H7 (cell line): ENCODE results near the gene TP53BP1. TPM values are rescaled to one million over a fixed set of nuclear protein-coding genes. Genes with fewer than 3 reads are reported as not detected.

Source experiments
- DNase-seq: peaks from one replicate; pipeline ENCODE4 v3.0.0; 2012
- H3K27me3 ChIP-seq: 2 replicates; pipeline ENCODE4 v1.6.0; 2011; ENCODE audit warnings: mild to moderate bottlenecking, low read length; ENCODE audit not compliant: control insufficient read depth, insufficient read depth
- H3K36me3 ChIP-seq: replicated peaks from 2 replicates; pipeline ENCODE4 v1.5.1; 2011; ENCODE audit warnings: low read length; ENCODE audit not compliant: control insufficient read depth, insufficient read depth
- H3K4me3 ChIP-seq: 2 replicates; pipeline ENCODE4 v1.5.1; 2011; ENCODE audit warnings: low read depth, mild to moderate bottlenecking, control low read depth, low read length, moderate library complexity; ENCODE audit not compliant: insufficient read depth
- total RNA-seq: library from RNA; depleted of rRNA; stranded (reverse); fragments of >200 nt; shearing (Covaris generic); gene quantifications from 2 replicates; pipeline ENCODE4 v1.2.3, GENCODE V29; 2014

The TP53BP1 gene
- total RNA-seq, 1 experiment from 2014 or later = 36.6 TPM

- Histone ChIP-seq H3K4me3 (no peak overlapping the region), H3K36me3 (no peaks in the 10 kb centered on the region), H3K27me3 (peaks cover 8% of the 10 kb centered on the region)
- no peak for DNase-seq
Measured at GRCh38 chr15:43524254-43524845, 31.4 kb upstream of the TP53BP1 start.

GRCh38 chr15:43523646-43524045 lies 30.7 kb upstream of the TP53BP1 start:
- Histone ChIP-seq H3K27me3 (peaks cover 15% of the 10 kb centered on the region), H3K4me3 (no peak overlapping the region), H3K36me3 (no peaks in the 10 kb centered on the region)
- DNase-seq = no peak

GRCh38 chr15:43522247-43522646 lies 29.3 kb upstream of the TP53BP1 start:
- no peak for DNase-seq

GRCh38 chr15:43521419-43521818 lies 28.5 kb upstream of the TP53BP1 start:
- H3K27me3 ChIP-seq = peaks cover 29% of the 10 kb centered on the region
- H3K36me3 ChIP-seq = no peaks in the 10 kb centered on the region
- no peak for DNase-seq
- H3K4me3 ChIP-seq = no peak overlapping the region

More at GRCh38 chr15:43522247-43522646, 29.3 kb upstream of the TP53BP1 start:
- Histone ChIP-seq H3K4me3 (no peak overlapping the region), H3K36me3 (no peaks in the 10 kb centered on the region), H3K27me3 (peaks cover 23% of the 10 kb centered on the region)

- DNase-seq = no peak
- peaks cover 29% of the 10 kb centered on the region for H3K27me3 ChIP-seq
- no peaks in the 10 kb centered on the region for H3K36me3 ChIP-seq
- H3K4me3 ChIP-seq = no peak overlapping the region
Measured at GRCh38 chr15:43520138-43520537, 27.2 kb upstream of the TP53BP1 start.

- Histone ChIP-seq H3K4me3 (no peak overlapping the region), H3K36me3 (no peaks in the 10 kb centered on the region), H3K27me3 (peaks cover 29% of the 10 kb centered on the region)
- DNase-seq = peak; percentile 10
Measured at GRCh38 chr15:43519196-43519595, 26.2 kb upstream of the TP53BP1 start.

GRCh38 chr15:43518197-43518761 lies 25.3 kb upstream of the TP53BP1 start:
- peaks cover 32% of the 10 kb centered on the region for H3K27me3 ChIP-seq
- DNase-seq = peak; percentile 90
- H3K36me3 ChIP-seq = no peaks in the 10 kb centered on the region
- H3K4me3 ChIP-seq = peak overlapping the region; percentile 51

- H3K4me3 ChIP-seq = peak within 1 kb of the TSS; percentile 51
- peaks cover 34% of the 10 kb centered on the region for H3K27me3 ChIP-seq
- peak; percentile 87 for DNase-seq
- no peaks in the 10 kb centered on the region for H3K36me3 ChIP-seq
Measured at GRCh38 chr15:43517354-43518196, 24.6 kb upstream of the TP53BP1 start, which contains the start of gene MAP1A. Gene MAP1A (plus strand): TSS chr15:43517608. CDS start chr15:43521474, 3,866 bp downstream.

GRCh38 chr15:43516801-43517353 lies 23.9 kb upstream of the TP53BP1 start:
- no peaks in the 10 kb centered on the region for H3K36me3 ChIP-seq
- peaks cover 41% of the 10 kb centered on the region for H3K27me3 ChIP-seq
- DNase-seq = peak; percentile 32
- peak overlapping the region; percentile 26; the same call in 1 of the 2 replicates for H3K4me3 ChIP-seq

GRCh38 chr15:43516185-43516584 lies 23.2 kb upstream of the TP53BP1 start:
- peaks cover 48% of the 10 kb centered on the region for H3K27me3 ChIP-seq

GRCh38 chr15:43515741-43516140 lies 22.8 kb upstream of the TP53BP1 start:
- Histone ChIP-seq H3K27me3 (peaks cover 49% of the 10 kb centered on the region), H3K36me3 (no peaks in the 10 kb centered on the region), H3K4me3 (no peak overlapping the region)
- DNase-seq = no peak

More at GRCh38 chr15:43516185-43516584, 23.2 kb upstream of the TP53BP1 start:
- no peak for DNase-seq
- Histone ChIP-seq H3K36me3 (no peaks in the 10 kb centered on the region), H3K4me3 (no peak overlapping the region)

GRCh38 chr15:43514241-43515057 lies 21.5 kb upstream of the TP53BP1 start:
- Histone ChIP-seq H3K27me3 (peaks cover 42% of the 10 kb centered on the region), H3K4me3 (no peak overlapping the region), H3K36me3 (no peaks in the 10 kb centered on the region)
- DNase-seq = peak; percentile 78

GRCh38 chr15:43513550-43513949 lies 20.6 kb upstream of the TP53BP1 start:
- no peak for DNase-seq
- Histone ChIP-seq H3K4me3 (no peak overlapping the region), H3K27me3 (peaks cover 33% of the 10 kb centered on the region), H3K36me3 (no peaks in the 10 kb centered on the region)
